Fibroblast of the aortic adventitia (primary cell): ENCODE results near the gene IGSF3. TPM values are rescaled to one million over a fixed set of nuclear protein-coding genes. Genes with fewer than 3 reads are reported as not detected.

Experiments used
- DNase-seq: peaks from one replicate; pipeline ENCODE4 v3.0.0-alpha.2; 2010; ENCODE audit warnings: low read depth
- H3K4me3 ChIP-seq: 2 replicates; pipeline ENCODE4 v1.5.1; 2011; ENCODE audit warnings: low read depth, mild to moderate bottlenecking, control low read depth, low read length, moderate library complexity
- CTCF ChIP-seq: IDR thresholded peaks from 2 replicates; pipeline ENCODE4 v1.5.1; 2011; ENCODE audit warnings: mild to moderate bottlenecking, low read length, control low read depth, inconsistent platforms; ENCODE audit not compliant: insufficient read depth
- total RNA-seq: library from RNA; depleted of rRNA; stranded (reverse); fragments of >200 nt; gene quantifications from 2 replicates; pipeline ENCODE4 v1.2.3, GENCODE V29; 2012; ENCODE audit warnings: low replicate concordance

The IGSF3 gene
- total RNA-seq, 1 donor: 0.27 TPM

DNA sequence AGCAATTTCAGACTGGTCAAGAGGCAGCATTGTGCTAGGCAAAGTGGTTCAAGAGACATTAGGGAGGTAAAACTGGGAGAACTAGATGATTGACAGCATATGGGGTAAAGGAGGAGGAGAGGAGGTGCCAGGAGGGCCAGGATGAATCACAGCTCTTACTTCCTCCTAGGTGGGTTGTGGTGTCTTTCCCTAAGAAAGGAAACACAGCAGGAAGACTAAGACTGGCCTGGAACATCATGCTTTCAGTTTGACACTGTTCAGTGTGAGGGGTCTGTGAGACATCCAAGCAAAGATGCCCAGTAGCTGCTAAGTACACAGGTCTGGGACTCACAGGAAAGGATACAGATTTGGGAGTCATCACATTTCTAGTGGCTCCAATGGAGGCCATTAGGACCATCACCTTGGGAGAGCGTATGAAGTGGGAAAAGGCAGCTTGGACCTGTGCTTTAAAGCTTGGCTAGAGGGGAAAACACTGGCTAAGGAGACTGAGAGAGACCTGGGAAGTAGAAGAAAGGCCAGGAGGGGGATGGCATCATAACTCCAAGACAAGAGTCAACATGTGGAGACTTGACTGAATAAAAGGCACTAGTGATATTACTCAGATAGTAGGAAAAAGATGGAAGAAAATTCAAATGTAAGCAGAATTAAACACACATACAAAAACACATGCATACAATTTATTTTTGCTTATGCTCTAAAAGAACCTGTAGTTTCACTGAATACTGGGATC lies 114.0 kb downstream of the IGSF3 start:
- DNase-seq: no peak
- no peak for TF ChIP-seq CTCF

GRCh38 chr1:116546354-116546977 lies 121.1 kb downstream of the IGSF3 start:
- TF ChIP-seq CTCF: no peak
- DNase-seq: no peak
- H3K4me3 ChIP-seq: no peak overlapping the region

More for the DNA sequence above, 114.0 kb downstream of the IGSF3 start:
- no peak overlapping the region for H3K4me3 ChIP-seq

- no peak for TF ChIP-seq CTCF
- no peak for DNase-seq
- H3K4me3 ChIP-seq: no peak overlapping the region
Observed at GRCh38 chr1:116545359-116545705, 122.2 kb downstream of the IGSF3 start.

DNA sequence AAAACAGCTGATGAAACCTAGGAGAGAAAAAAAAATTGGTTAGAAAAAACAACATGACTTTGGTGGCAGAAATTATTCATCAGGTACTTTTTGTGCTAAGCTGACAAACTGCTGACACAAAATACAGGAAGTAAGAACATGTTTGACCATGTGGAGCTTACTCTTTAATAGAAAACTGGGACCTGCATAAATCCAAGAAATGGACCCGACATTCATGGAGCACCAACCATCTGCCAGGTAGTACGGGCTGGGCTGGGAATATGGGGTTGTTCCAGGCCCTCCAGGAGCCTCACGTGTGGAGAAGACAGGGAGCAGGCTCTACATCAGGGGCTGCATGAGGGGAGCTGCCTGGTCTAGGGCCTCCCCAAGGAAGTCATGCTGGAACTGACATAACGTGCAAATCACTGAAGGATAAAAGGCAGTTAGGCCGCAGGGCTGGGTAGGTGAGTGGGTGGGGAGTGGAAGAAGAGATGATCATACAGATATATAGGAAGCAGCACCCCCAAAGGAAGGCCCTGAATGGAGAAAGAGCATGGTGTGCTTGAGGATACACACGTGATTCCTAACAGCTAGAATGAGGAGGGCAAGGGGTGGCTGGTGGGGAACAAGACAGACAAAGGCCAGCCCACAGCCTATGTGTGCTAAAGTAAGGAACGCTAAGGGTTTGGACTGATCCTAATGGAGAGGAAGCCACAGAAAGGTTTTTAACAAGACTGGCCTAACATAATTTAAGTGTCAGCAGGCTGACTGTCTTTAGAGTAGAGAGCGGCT lies 122.8 kb downstream of the IGSF3 start:
- no peak for TF ChIP-seq CTCF
- H3K4me3 ChIP-seq: no peak overlapping the region
- no peak for DNase-seq

GRCh38 chr1:116540088-116540487 lies 127.4 kb downstream of the IGSF3 start:
- no peak for DNase-seq
- no peak for TF ChIP-seq CTCF
- H3K4me3 ChIP-seq: no peak overlapping the region

DNA sequence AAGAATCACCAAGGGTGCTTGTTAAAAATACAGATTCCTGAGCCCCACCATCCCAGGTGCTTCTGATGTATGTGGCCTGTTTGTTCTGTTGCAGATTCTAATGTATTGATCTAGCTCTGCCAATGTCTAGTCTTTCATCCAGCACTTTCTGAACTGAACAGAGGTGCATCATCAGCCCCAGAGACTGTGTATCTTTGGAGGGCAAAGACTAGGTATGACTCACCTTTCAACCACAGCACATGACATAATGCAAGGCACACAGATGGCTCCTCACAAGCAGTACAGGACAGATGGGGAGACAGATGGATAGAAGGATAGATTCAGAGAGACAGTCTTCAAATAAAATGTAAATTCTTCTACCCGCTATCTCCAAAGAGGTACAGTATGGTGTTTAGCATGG lies 129.0 kb downstream of the IGSF3 start:
- TF ChIP-seq CTCF: no peak
- H3K4me3 ChIP-seq: no peak overlapping the region
- DNase-seq: peak; percentile 21
